HCT116 (cell line): ENCODE data around the gene TEX29. TPM values are rescaled to one million over a fixed set of nuclear protein-coding genes. Genes with fewer than 3 reads are reported as not detected.

Source experiments
- ATAC-seq: fragments of 200-7000 bp; cut with Tn5 transposase; 2 replicates; pipeline ENCODE4 v1.9.1; 2020; ENCODE audit warnings: mild to moderate bottlenecking, moderate library complexity
- BruUV-seq: library from RNA; stranded (reverse); fragments of 400-500 nt; replicated peaks from 2 replicates; lab custom pipeline; 2021; lab: Mats Ljungman, UMichigan
- CTCF ChIA-PET: fragments of 300-600 bp; sonication (Branson Sonifier 250); formaldehyde crosslinking; loops from one replicate; lab custom pipeline; 2021; ENCODE audit warnings: antibody characterized with exemption; lab: Charles Lee
- POLR2A ChIA-PET: fragments of 300-600, 350-600 bp; sonication (Branson Sonifier 250); formaldehyde crosslinking; loops from one replicate; lab custom pipeline; 2021; ENCODE audit warnings: antibody characterized with exemption; lab: Charles Lee
- RAD21 ChIA-PET, 2 experiments: fragments of 300-600 bp; sonication (Branson Sonifier 250); formaldehyde crosslinking; loops; one replicate each; lab custom pipeline; 2023; ENCODE audit warnings: low total read pairs in 2 of 2; ENCODE audit not compliant: uncharacterized antibody in 2 of 2, unreplicated experiment in 2 of 2, low non-redundant PET in 1 of 2; lab: Charles Lee
- DNase-seq: peaks from one replicate; pipeline ENCODE4 v3.0.0-alpha.2; 2010; ENCODE audit warnings: low read depth, low spot score
- H2AFZ ChIP-seq: fragments of 200-600 bp; shearing (Covaris generic), sonication (generic); 2 replicates; pipeline ENCODE4 v1.6.1; 2017; ENCODE audit warnings: low read depth, mixed run types, mixed read lengths, antibody characterized with exemption, low read length; ENCODE audit not compliant: poor library complexity, severe bottlenecking
- H3K27ac ChIP-seq: 2 replicates; pipeline ENCODE4 v1.5.1; 2012; ENCODE audit warnings: low read depth, low read length
- H3K27me3 ChIP-seq: fragments of 200-600 bp; sonication (generic); 2 replicates; pipeline ENCODE4 v1.6.1; 2016; ENCODE audit warnings: mixed run types, low read length, mixed read lengths; ENCODE audit not compliant: insufficient read depth
- H3K36me3 ChIP-seq, 2 experiments: fragments of 200-500 bp in 1 of 2; fragments of 200-600 bp in 1 of 2; sonication (Bioruptor generic) in 1 of 2; sonication (generic) in 1 of 2; 2 replicates each; pipeline versions ENCODE4 v1.5.1 to v1.6.1; 2014 to 2016; ENCODE audit warnings: low read length in 2 of 2, inconsistent platforms in 1 of 2, mixed read lengths in 1 of 2, mixed run types in 1 of 2; ENCODE audit not compliant: insufficient read depth in 2 of 2, control insufficient read depth in 1 of 2
- H3K4me1 ChIP-seq, 2 experiments: fragments of 200-600 bp in 1 of 2; sonication (generic) in 1 of 2; 2 replicates each; pipeline versions ENCODE4 v1.5.1 to v1.6.1; 2012 to 2017; ENCODE audit warnings: low read length in 2 of 2, inconsistent platforms in 1 of 2, mild to moderate bottlenecking in 1 of 2, mixed read lengths in 1 of 2, mixed run types in 1 of 2, moderate library complexity in 1 of 2; ENCODE audit not compliant: insufficient read depth in 2 of 2, control insufficient read depth in 1 of 2
- H3K4me2 ChIP-seq: fragments of 200-600 bp; sonication (generic); 2 replicates; pipeline ENCODE4 v1.6.1; 2017; ENCODE audit warnings: mixed run types, low read length, mixed read lengths
- H3K4me3 ChIP-seq, 2 experiments: fragments of 200-600 bp in 1 of 2; sonication (generic) in 1 of 2; replicated peaks in 1 of 2; 2 replicates each; pipeline ENCODE4 v1.5.1; 2011 to 2016; ENCODE audit warnings: low read length in 2 of 2, control low read depth in 1 of 2, low read depth in 1 of 2, mild to moderate bottlenecking in 1 of 2, mixed read lengths in 1 of 2, mixed run types in 1 of 2
- H3K79me2 ChIP-seq: fragments of 200-600 bp; sonication (generic); 2 replicates; pipeline ENCODE4 v1.6.1; 2017; ENCODE audit warnings: mild to moderate bottlenecking, mixed run types, low read length, moderate library complexity, mixed read lengths; ENCODE audit not compliant: insufficient read depth
- H3K9ac ChIP-seq: fragments of 200-600 bp; sonication (generic); 2 replicates; pipeline ENCODE4 v1.6.1; 2016; ENCODE audit warnings: low read length, mixed read lengths
- H3K9me2 ChIP-seq: fragments of 200-600 bp; sonication (generic), shearing (Covaris generic); 2 replicates; pipeline ENCODE4 v1.6.1; 2017; ENCODE audit warnings: mixed run types, mild to moderate bottlenecking, moderate library complexity; ENCODE audit not compliant: insufficient read depth
- H3K9me3 ChIP-seq, 2 experiments: fragments of 200-500 bp in 1 of 2; fragments of 200-600 bp in 1 of 2; sonication (Bioruptor generic) in 1 of 2; sonication (generic) in 1 of 2; 2 replicates each; pipeline ENCODE4 v1.6.1; 2014 to 2017; ENCODE audit warnings: low read length in 2 of 2, mixed read lengths in 2 of 2, inconsistent platforms in 1 of 2, low read depth in 1 of 2, mild to moderate bottlenecking in 1 of 2, mixed run types in 1 of 2, moderate library complexity in 1 of 2; ENCODE audit not compliant: control insufficient read depth in 1 of 2, insufficient read depth in 1 of 2
- H4K20me1 ChIP-seq: fragments of 200-600 bp; sonication (generic), shearing (Covaris generic); 2 replicates; pipeline ENCODE4 v1.6.1; 2017; ENCODE audit warnings: mixed run types, mild to moderate bottlenecking, moderate library complexity; ENCODE audit not compliant: insufficient read depth
- ATF3 ChIP-seq: IDR thresholded peaks from 2 replicates; pipeline ENCODE4 v1.6.1; 2012
- CBX3 ChIP-seq: IDR thresholded peaks from 2 replicates; pipeline ENCODE4 v1.6.1; 2012; ENCODE audit warnings: low read depth
- CEBPB ChIP-seq: IDR thresholded peaks from 2 replicates; pipeline ENCODE4 v1.6.1; 2012; ENCODE audit warnings: low read depth
- CTCF ChIP-seq, 3 experiments: fragments of 200-600 bp in 1 of 3; sonication (generic) in 1 of 3; IDR thresholded peaks in 2 of 3; conservative IDR thresholded peaks in 1 of 3; 2 replicates each; pipeline ENCODE4 v1.5.1; 2012 to 2017; ENCODE audit warnings: low read depth in 2 of 3, low read length in 2 of 3, antibody characterized with exemption in 1 of 3, borderline replicate concordance in 1 of 3, control low read depth in 1 of 3, mild to moderate bottlenecking in 1 of 3, mixed read lengths in 1 of 3, mixed run types in 1 of 3, moderate library complexity in 1 of 3; ENCODE audit not compliant: insufficient read depth in 1 of 3
- EGR1 ChIP-seq: IDR thresholded peaks from 2 replicates; pipeline ENCODE4 v1.6.1; 2012; ENCODE audit warnings: low read depth
- EZH2 ChIP-seq: fragments of 200-600 bp; sonication (generic); IDR thresholded peaks from 2 replicates; pipeline ENCODE4 v1.6.1; 2017; ENCODE audit warnings: antibody characterized with exemption, mixed run types
- EZH2phosphoT487 ChIP-seq: fragments of 200-600 bp; IDR thresholded peaks from 2 replicates; pipeline ENCODE4 v1.6.1; 2018; ENCODE audit warnings: antibody characterized with exemption, borderline replicate concordance
- FOSL1 ChIP-seq: IDR thresholded peaks from 2 replicates; pipeline ENCODE4 v1.6.1; 2012; ENCODE audit warnings: low read depth
- JUND ChIP-seq: IDR thresholded peaks from 2 replicates; pipeline ENCODE4 v1.6.1; 2012
- POLR2AphosphoS5 ChIP-seq: IDR thresholded peaks from 2 replicates; pipeline ENCODE4 v1.6.1; 2011; ENCODE audit warnings: mild to moderate bottlenecking, low read depth, low read length, moderate library complexity
- SIN3A ChIP-seq: IDR thresholded peaks from 2 replicates; pipeline ENCODE4 v1.6.1; 2012; ENCODE audit warnings: low read depth
- TCF7L2 ChIP-seq: IDR thresholded peaks from 2 replicates; pipeline ENCODE4 v1.7.0; 2011; ENCODE audit warnings: borderline replicate concordance, inconsistent platforms; ENCODE audit not compliant: insufficient read depth, insufficient read length; ENCODE audit errors: extremely low read depth
- YY1 ChIP-seq: IDR thresholded peaks from 2 replicates; pipeline ENCODE4 v1.6.1; 2011; ENCODE audit warnings: low read length, low read depth, moderate library complexity, mild to moderate bottlenecking; ENCODE audit not compliant: insufficient replicate concordance; ENCODE audit errors: extremely low read depth
- ZFX ChIP-seq: fragments of 450-650 bp; IDR thresholded peaks from 2 replicates; pipeline ENCODE4 v1.6.1; 2017
- ZNF274 ChIP-seq: fragments of 200-500 bp; sonication (Bioruptor generic); IDR thresholded peaks from 2 replicates; pipeline ENCODE4 v1.6.1; 2014; ENCODE audit warnings: mild to moderate bottlenecking, low read depth, low read length, inconsistent platforms
- intact Hi-C: fragments of 100-400 bp; cut with micrococcal nuclease; formaldehyde crosslinking; loops from 2 replicates; pipeline ENCODE4 v1.10.0; 2022
- total RNA-seq: library from RNA; stranded (reverse); gene quantifications from one replicate; pipeline ENCODE4 v1.2.1, GENCODE V29; 2021; ENCODE audit not compliant: unreplicated experiment
- TF ChIP-seq, protein P1 (sequence below): IDR thresholded peaks from 2 replicates; pipeline ENCODE4 v1.6.1; 2012
- TF ChIP-seq, protein P2 (sequence below): IDR thresholded peaks from 2 replicates; pipeline ENCODE4 v1.6.1; 2012; ENCODE audit warnings: low read depth
- TF ChIP-seq, protein P3 (sequence below): IDR thresholded peaks from 2 replicates; pipeline ENCODE4 v1.6.1; 2011; ENCODE audit warnings: mild to moderate bottlenecking, low read length, moderate library complexity; ENCODE audit not compliant: insufficient replicate concordance; ENCODE audit errors: extremely low read depth

The TEX29 gene
- total RNA-seq, 1 experiment from 2014 or later, result not detected

- no peak overlapping the region for H2AFZ ChIP-seq
- H3K27ac ChIP-seq, result no peak overlapping the region
- CTCF ChIA-PET, result no interaction called here
- H3K9me3 ChIP-seq, result no peaks in the 10 kb centered on the region
- H3K79me2 ChIP-seq, result no peaks in the 10 kb centered on the region
- no peak for TF ChIP-seq EZH2phosphoT487
- TF ChIP-seq, protein P1, sequence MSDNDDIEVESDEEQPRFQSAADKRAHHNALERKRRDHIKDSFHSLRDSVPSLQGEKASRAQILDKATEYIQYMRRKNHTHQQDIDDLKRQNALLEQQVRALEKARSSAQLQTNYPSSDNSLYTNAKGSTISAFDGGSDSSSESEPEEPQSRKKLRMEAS, result no peak
- TF ChIP-seq FOSL1, result no peak
- TF ChIP-seq ZNF274, result no peak
- TF ChIP-seq JUND, result no peak
- TF ChIP-seq TCF7L2, result no peak
- TF ChIP-seq ATF3, result no peak
- TF ChIP-seq, protein P2, sequence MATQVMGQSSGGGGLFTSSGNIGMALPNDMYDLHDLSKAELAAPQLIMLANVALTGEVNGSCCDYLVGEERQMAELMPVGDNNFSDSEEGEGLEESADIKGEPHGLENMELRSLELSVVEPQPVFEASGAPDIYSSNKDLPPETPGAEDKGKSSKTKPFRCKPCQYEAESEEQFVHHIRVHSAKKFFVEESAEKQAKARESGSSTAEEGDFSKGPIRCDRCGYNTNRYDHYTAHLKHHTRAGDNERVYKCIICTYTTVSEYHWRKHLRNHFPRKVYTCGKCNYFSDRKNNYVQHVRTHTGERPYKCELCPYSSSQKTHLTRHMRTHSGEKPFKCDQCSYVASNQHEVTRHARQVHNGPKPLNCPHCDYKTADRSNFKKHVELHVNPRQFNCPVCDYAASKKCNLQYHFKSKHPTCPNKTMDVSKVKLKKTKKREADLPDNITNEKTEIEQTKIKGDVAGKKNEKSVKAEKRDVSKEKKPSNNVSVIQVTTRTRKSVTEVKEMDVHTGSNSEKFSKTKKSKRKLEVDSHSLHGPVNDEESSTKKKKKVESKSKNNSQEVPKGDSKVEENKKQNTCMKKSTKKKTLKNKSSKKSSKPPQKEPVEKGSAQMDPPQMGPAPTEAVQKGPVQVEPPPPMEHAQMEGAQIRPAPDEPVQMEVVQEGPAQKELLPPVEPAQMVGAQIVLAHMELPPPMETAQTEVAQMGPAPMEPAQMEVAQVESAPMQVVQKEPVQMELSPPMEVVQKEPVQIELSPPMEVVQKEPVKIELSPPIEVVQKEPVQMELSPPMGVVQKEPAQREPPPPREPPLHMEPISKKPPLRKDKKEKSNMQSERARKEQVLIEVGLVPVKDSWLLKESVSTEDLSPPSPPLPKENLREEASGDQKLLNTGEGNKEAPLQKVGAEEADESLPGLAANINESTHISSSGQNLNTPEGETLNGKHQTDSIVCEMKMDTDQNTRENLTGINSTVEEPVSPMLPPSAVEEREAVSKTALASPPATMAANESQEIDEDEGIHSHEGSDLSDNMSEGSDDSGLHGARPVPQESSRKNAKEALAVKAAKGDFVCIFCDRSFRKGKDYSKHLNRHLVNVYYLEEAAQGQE, result no peak
- TF ChIP-seq ZFX, result no peak
- no peak for TF ChIP-seq CTCF (IDR thresholded peaks at IDR 0.05 in 2 of 3, conservative IDR thresholded peaks at IDR 0.05 in 1 of 3; ENCODE audit: borderline replicate concordance in 1 of 3, insufficient read depth in 1 of 3, low read depth in 2 of 3, low read length in 2 of 3)
- no peak for TF ChIP-seq YY1
- no peak for TF ChIP-seq POLR2AphosphoS5
- no peak for TF ChIP-seq EZH2
- no peak for TF ChIP-seq EGR1
- no peak for TF ChIP-seq SIN3A
- no peak for TF ChIP-seq CEBPB
- no peak for TF ChIP-seq CBX3
- TF ChIP-seq, protein P3, sequence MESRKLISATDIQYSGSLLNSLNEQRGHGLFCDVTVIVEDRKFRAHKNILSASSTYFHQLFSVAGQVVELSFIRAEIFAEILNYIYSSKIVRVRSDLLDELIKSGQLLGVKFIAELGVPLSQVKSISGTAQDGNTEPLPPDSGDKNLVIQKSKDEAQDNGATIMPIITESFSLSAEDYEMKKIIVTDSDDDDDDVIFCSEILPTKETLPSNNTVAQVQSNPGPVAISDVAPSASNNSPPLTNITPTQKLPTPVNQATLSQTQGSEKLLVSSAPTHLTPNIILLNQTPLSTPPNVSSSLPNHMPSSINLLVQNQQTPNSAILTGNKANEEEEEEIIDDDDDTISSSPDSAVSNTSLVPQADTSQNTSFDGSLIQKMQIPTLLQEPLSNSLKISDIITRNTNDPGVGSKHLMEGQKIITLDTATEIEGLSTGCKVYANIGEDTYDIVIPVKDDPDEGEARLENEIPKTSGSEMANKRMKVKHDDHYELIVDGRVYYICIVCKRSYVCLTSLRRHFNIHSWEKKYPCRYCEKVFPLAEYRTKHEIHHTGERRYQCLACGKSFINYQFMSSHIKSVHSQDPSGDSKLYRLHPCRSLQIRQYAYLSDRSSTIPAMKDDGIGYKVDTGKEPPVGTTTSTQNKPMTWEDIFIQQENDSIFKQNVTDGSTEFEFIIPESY, result no peak
- TF ChIP-seq, all 23 proteins: peak for 0
- peaks cover 21 to 29% of the 10 kb centered on the region in 2 experiments; a peak in 3 of 4 replicates for H3K36me3 ChIP-seq
- intact Hi-C loops, result no loop called here
- no TSS peak for BruUV-seq
- H3K4me2 ChIP-seq, result no peak overlapping the region
- no peak overlapping the region for H3K9ac ChIP-seq
- no peak for ATAC-seq
- no peaks in the 10 kb centered on the region for H3K9me2 ChIP-seq
- H3K27me3 ChIP-seq, result no peaks in the 10 kb centered on the region
- no peaks in the 10 kb centered on the region for H4K20me1 ChIP-seq
- no peak for DNase-seq
- ChIA-PET RAD21 (no interaction called here), POLR2A (no interaction called here)
- H3K4me1 ChIP-seq, result no peaks in the 10 kb centered on the region
- H3K4me3 ChIP-seq, result no peak overlapping the region
Measured at GRCh38 chr13:111304041-111304544, 16.3 kb upstream of the TEX29 start.
